Type B pancreatic cell (in vitro differentiated cells): ENCODE results near the gene CLDN10. TPM values are rescaled to one million over a fixed set of nuclear protein-coding genes. Genes with fewer than 3 reads are reported as not detected.

Experiments
- DNase-seq: peaks from one replicate; pipeline ENCODE4 v3.0.0; 2021; ENCODE audit warnings: mixed read lengths; ENCODE audit not compliant: unreplicated experiment; ENCODE audit errors: extremely low spot score
- H3K27ac Mint-ChIP-seq: 2 replicates; pipeline ENCODE4 v1.8.0; 2021; ENCODE audit warnings: mild to moderate bottlenecking, mixed read lengths
- H3K27me3 Mint-ChIP-seq: 2 replicates; pipeline ENCODE4 v1.8.0; 2021; ENCODE audit warnings: mixed read lengths
- H3K36me3 Mint-ChIP-seq: 2 replicates; pipeline ENCODE4 v1.8.0; 2021; ENCODE audit warnings: mixed read lengths
- H3K4me1 Mint-ChIP-seq: one replicate; pipeline ENCODE4 v1.8.0; 2021; ENCODE audit warnings: mixed read lengths; ENCODE audit not compliant: unreplicated experiment
- H3K4me3 Mint-ChIP-seq: 2 replicates; pipeline ENCODE4 v1.8.0; 2021; ENCODE audit warnings: mild to moderate bottlenecking, mixed read lengths
- H3K9me3 Mint-ChIP-seq: 2 replicates; pipeline ENCODE4 v1.8.0; 2021; ENCODE audit warnings: mixed read lengths
- total RNA-seq: library from RNA; stranded (reverse); gene quantifications from 2 replicates; pipeline ENCODE4 v1.2.1, GENCODE V29; 2021; ENCODE audit warnings: low replicate concordance
- TF ChIP-seq, protein P1 (sequence below): fragments of 200-600 bp; sonication (generic); conservative IDR thresholded peaks from 2 replicates; pipeline ENCODE4 v1.5.0; 2021; ENCODE audit warnings: antibody characterized with exemption, mild to moderate bottlenecking

Gene CLDN10
- total RNA-seq, 1 donor from 2014 or later = 2.1 TPM

DNA sequence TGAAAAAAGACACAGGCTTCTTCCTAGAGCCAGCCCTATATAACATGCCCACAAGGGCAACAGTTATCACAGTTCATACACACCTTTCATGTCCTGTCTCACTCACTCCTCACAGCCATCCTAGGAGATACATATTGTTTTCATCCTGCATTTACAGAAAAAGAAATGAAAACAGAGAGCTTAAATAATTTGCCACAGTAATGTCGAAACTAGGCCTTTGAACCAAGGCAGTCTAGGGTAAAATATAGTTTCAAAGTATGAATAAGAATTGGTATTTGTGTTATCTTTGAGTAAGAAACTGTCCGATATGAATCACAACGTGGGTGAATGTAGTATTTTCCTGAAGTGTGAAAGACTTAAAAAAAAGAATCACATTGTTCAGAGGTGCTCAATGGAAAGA, 26.8 kb downstream of the CLDN10 start:
- H3K36me3 Mint-ChIP-seq = peaks cover 25% of the 10 kb centered on the region
- H3K27me3 Mint-ChIP-seq = no peaks in the 10 kb centered on the region
- TF ChIP-seq, protein P1, sequence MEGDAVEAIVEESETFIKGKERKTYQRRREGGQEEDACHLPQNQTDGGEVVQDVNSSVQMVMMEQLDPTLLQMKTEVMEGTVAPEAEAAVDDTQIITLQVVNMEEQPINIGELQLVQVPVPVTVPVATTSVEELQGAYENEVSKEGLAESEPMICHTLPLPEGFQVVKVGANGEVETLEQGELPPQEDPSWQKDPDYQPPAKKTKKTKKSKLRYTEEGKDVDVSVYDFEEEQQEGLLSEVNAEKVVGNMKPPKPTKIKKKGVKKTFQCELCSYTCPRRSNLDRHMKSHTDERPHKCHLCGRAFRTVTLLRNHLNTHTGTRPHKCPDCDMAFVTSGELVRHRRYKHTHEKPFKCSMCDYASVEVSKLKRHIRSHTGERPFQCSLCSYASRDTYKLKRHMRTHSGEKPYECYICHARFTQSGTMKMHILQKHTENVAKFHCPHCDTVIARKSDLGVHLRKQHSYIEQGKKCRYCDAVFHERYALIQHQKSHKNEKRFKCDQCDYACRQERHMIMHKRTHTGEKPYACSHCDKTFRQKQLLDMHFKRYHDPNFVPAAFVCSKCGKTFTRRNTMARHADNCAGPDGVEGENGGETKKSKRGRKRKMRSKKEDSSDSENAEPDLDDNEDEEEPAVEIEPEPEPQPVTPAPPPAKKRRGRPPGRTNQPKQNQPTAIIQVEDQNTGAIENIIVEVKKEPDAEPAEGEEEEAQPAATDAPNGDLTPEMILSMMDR = no peak
- H3K4me3 Mint-ChIP-seq = no peak overlapping the region
- no peak overlapping the region for H3K27ac Mint-ChIP-seq
- DNase-seq = no peak
- no peaks in the 10 kb centered on the region for H3K4me1 Mint-ChIP-seq
- no peaks in the 10 kb centered on the region for H3K9me3 Mint-ChIP-seq

DNA sequence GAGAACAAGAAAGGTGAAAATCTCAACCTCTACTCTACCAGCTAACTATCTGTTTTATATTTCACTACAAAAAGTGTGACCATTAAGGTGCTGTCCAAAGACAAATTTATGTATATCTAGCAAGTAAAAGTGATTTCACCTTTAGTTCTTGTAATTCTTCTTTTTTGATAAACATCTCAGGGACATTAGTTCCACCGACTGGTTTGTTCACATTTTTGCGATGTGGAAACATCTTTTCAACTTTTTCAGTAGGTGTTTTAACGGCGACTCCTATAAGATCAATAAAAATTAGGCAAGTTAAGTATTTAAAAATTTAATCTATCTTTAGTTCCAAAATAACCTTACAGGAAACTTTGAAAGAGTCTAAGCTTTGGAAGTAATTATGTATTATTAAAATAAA, 33.3 kb downstream of the CLDN10 start:
- H3K4me1 Mint-ChIP-seq = no peaks in the 10 kb centered on the region
- no peaks in the 10 kb centered on the region for H3K27me3 Mint-ChIP-seq
- H3K4me3 Mint-ChIP-seq = no peak overlapping the region
- TF ChIP-seq, protein P1 = no peak
- peaks cover 34% of the 10 kb centered on the region for H3K36me3 Mint-ChIP-seq
- no peak overlapping the region for H3K27ac Mint-ChIP-seq
- DNase-seq = no peak
- H3K9me3 Mint-ChIP-seq = no peaks in the 10 kb centered on the region

DNA sequence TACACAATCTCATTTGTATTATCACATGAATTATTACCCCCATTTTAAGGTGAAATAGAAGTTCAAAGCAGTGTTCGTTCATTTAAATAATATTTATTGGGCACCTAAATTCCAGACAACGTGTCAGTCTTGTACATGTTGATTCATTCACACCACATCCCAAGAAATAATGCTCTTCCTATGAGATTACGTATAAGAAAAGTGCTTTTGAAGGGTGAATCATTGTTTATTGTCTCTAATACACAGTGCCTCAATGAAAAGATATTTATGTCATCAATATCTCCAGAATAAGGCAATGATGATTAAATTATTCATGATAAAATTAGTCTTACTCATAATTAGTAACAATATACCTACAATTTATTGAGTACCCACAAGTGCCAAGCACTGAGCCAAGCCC, 35.6 kb downstream of the CLDN10 start:
- H3K4me3 Mint-ChIP-seq = no peak overlapping the region
- no peak for DNase-seq

DNA sequence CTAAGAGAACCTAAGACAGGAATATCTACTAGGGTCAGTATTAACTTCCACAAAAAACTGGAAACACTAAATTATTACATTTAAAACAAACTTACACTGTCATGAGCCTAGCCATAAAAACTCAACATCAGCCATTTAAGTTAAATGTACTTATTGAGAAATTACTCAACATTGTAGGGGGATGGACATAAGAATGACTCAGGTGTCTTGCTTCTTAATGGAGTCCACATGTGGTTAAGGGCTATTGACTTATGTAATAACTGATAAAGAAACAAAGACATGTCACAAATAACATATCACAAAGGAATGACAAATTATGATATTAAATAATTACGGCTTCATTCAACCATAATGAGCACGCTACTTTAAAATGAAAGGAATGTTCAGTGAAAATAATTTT, 36.2 kb downstream of the CLDN10 start:
- TF ChIP-seq, protein P1 = no peak
- no peaks in the 10 kb centered on the region for H3K27me3 Mint-ChIP-seq
- no peak overlapping the region for H3K4me3 Mint-ChIP-seq
- no peak for DNase-seq
- no peaks in the 10 kb centered on the region for H3K4me1 Mint-ChIP-seq
- H3K36me3 Mint-ChIP-seq = peaks cover 27% of the 10 kb centered on the region
- no peaks in the 10 kb centered on the region for H3K9me3 Mint-ChIP-seq
- H3K27ac Mint-ChIP-seq = no peak overlapping the region

More for the DNA sequence above, 35.6 kb downstream of the CLDN10 start:
- H3K27ac Mint-ChIP-seq = no peak overlapping the region
- peaks cover 27% of the 10 kb centered on the region for H3K36me3 Mint-ChIP-seq
- H3K4me1 Mint-ChIP-seq = no peaks in the 10 kb centered on the region
- no peaks in the 10 kb centered on the region for H3K27me3 Mint-ChIP-seq
- TF ChIP-seq, protein P1 = no peak
- H3K9me3 Mint-ChIP-seq = no peaks in the 10 kb centered on the region

DNA sequence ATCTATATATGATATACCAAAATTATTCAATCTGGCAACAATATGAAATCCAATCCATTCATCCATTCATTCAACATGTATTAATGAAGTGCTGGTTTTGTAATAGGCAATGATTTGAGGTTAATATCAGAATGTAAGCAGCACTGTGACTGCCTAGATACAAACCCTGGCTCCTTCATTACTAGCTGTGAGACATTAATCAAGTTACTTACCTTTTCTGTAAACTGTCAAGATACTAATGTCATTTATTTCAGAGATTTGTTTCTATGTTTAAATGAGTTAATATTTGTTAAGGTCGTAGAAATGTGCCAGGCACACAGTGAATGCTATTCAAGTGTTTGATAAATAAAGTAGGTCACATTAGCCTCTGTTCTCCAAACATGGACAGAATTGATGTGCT, 40.9 kb downstream of the CLDN10 start:
- TF ChIP-seq, protein P1 = no peak
- H3K4me3 Mint-ChIP-seq = no peak overlapping the region
- H3K27me3 Mint-ChIP-seq = no peaks in the 10 kb centered on the region
- no peaks in the 10 kb centered on the region for H3K9me3 Mint-ChIP-seq
- H3K36me3 Mint-ChIP-seq = peaks cover 19% of the 10 kb centered on the region
- H3K27ac Mint-ChIP-seq = no peak overlapping the region
- H3K4me1 Mint-ChIP-seq = no peaks in the 10 kb centered on the region
- DNase-seq = no peak

DNA sequence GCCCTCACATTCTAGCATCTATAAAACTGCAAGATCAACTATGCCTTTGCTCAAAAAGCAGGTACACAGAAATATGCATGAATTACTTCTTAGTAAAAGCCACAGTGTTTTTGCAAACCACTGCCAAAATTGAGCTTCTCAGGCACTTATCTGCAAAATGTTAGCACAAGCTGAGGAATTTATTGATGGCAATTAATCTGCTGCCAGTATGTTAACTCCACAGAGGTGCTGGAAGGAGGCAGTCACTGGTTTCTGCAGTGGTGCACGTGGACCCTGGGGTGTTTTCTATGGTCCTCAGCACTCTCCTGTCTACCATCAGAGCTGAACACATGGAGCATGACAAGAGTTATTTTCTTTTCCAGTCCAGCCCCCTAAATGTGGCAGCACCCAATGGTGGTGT, 44.2 kb downstream of the CLDN10 start:
- Mint-ChIP-seq H3K9me3 (no peaks in the 10 kb centered on the region), H3K4me3 (no peak overlapping the region), H3K27me3 (no peaks in the 10 kb centered on the region), H3K27ac (no peak overlapping the region), H3K4me1 (no peaks in the 10 kb centered on the region), H3K36me3 (peaks cover 15% of the 10 kb centered on the region)
- TF ChIP-seq, protein P1 = no peak
- DNase-seq = no peak
